GM21529 (cell line): ENCODE measurements around the gene FMN1.

Experiments
- ATAC-seq: cut with Tn5 transposase; IDR thresholded peaks from one replicate; pipeline ENCODE4 v1.9.1; 2021; ENCODE audit not compliant: unreplicated experiment

The FMN1 gene

GRCh38 chr15:32946210-32946609, 248.3 kb downstream of the FMN1 start:
- ATAC-seq, result no peak

DNA sequence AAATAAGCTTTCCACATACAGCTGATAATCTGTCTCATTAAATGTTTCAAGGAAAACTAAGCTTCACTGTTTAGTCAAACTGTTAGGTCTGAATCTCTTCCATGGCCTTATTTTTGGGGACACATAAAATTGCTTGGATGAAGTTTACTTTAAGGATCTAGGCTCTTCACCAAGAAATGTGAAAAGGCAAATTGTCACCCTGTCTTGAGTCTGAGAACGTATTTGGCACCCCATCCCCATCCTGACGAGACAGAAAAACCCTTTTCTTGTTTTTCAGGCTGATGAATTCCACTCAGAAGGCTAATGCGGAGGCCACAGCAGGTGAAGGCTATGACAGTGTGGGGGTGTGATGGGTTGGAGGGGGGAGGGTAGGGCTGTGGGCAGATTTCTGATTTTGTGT, 250.1 kb downstream of the FMN1 start:
- ATAC-seq, result no peak

- no peak for ATAC-seq
Measured at GRCh38 chr15:32943711-32944110, 250.8 kb downstream of the FMN1 start.

DNA sequence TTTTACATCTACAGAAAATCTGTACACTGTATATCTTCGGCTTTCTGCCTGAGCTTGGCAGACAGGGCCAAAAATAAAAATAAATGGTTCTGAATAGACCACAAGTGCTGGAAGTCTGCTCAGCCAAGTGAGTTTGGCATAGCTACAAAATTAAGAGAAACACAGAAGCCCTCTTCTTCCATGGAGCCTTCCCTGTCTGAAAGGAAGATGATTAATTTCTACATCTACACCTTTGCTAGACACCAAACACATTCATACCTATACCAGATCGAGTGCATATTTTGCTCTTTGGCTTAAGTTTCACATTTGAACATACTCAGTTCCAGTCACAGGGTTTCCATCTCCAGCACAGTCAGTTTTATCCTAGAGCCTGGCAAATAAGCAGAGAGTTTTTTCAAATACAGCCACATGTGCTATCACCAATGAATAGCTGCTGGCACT, 252.1 kb downstream of the FMN1 start:
- ATAC-seq, result no peak

GRCh38 chr15:32941823-32942222, 252.7 kb downstream of the FMN1 start:
- no peak for ATAC-seq

GRCh38 chr15:32936976-32937375, 257.5 kb downstream of the FMN1 start:
- no peak for ATAC-seq

DNA sequence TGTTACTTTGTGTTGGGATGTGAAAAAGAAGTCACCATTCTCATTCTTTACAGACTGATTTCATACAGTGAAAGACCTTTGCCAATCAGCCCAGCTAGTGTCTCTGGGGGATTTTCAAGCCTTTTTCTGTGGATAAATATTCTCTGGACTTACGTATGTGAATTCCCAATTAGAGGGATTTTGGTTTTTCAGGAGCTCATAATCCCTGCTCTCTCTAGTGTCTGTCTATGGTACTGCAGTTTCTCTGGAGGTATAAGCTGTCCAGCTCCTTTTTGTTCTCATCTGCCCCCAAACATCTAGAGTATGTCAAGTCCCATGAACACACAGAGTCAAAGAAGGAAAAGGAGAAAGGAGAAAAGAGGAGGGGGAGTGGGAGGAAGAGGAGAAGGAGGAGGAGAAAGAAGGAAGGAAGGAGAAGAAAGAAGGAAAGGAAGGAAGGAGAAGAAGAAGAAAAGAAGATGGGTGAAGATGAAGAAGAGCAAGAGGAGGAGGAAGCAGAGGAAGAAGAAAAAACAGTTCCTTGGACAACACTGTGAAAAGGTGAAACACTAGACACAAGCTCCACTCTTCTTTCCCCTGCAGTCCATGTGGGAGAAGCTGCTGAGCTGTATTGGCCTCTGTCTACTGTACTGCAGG, 258.1 kb downstream of the FMN1 start:
- ATAC-seq, result no peak

DNA sequence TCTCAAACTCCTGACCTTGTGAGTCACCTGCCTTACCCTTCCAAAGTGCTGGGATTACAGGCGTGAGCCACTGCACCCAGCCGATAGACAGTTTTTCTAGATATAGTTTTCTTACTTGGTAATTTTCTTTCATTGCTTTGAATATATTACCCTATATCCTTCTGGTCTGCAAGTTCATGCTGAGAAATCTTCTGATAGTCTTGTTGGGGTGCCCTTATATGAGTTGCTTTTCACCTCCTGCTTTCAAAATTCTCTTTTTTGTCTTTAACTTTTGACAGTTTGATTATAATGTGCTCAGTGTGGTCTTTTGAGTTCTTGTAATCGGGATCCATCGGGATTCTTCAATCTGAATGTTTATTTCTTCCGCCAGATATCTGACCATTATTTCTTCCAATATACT, 259.4 kb downstream of the FMN1 start:
- no peak for ATAC-seq

- no peak for ATAC-seq
Measured at GRCh38 chr15:32933236-32933635, 261.3 kb downstream of the FMN1 start.

DNA sequence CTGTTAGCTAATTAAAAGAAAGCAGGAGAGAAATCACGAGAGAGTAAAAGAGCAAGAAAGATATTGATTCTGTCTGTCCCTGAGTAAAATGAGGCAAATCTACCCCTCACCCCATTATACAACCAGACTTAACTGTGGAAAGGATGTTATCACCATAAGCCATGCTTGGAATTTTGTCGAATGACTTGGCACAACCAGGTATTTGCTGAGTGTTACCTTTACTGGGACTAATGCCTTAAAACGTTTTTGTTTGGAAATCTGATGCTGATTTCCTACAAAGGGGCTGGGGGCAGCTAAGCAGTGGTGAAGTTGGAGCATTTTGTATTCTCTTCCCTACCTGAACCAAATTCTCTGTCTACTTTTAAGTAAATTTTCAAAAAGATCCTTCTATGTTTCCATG, 265.6 kb downstream of the FMN1 start:
- no peak for ATAC-seq

- ATAC-seq, result no peak
Measured at GRCh38 chr15:32927124-32927523, 267.4 kb downstream of the FMN1 start.

DNA sequence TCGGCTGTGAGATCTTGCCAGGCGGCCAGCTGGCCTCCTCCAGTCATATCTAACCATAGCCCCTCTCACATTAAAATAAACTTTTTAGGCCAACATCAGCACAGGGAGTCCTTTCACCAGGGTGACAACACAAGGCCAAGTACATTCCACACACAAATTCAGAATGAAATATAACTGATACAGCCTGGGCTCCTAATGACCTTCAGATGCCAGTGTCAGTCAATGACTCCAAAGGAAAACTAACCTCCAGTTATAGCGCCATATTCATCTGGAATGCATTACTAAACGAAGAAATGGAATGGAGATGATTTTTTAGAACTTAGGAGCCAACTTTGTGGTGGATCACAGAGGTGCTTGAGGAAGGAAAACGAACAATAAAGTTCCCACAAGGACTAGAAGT, 271.3 kb downstream of the FMN1 start:
- no peak for ATAC-seq

- ATAC-seq, result no peak
Measured at GRCh38 chr15:32922541-32922940, 272.0 kb downstream of the FMN1 start.

GRCh38 chr15:32919749-32920414, 274.6 kb downstream of the FMN1 start:
- ATAC-seq, result no peak

DNA sequence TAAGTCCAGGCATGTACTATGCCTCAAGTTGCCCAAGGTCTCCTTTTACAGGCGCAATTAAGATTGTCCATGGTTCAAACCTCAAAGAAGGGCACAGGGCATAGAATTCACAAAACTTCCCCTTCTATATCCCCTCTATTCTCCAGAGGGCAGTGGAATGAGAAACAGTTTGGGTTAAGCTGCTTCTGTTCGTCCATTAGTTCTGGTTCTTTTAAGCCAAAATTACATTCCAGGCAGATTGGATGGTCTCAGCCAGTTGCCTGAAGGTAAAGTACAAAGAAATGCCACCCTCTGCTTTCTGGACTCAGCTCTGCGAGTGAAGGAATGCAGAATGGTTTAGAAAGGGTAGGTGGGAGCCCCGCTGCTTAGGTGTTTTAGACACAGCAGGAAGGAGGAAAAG, 276.0 kb downstream of the FMN1 start:
- no peak for ATAC-seq

GRCh38 chr15:32910839-32911238, 283.7 kb downstream of the FMN1 start:
- ATAC-seq, result no peak

DNA sequence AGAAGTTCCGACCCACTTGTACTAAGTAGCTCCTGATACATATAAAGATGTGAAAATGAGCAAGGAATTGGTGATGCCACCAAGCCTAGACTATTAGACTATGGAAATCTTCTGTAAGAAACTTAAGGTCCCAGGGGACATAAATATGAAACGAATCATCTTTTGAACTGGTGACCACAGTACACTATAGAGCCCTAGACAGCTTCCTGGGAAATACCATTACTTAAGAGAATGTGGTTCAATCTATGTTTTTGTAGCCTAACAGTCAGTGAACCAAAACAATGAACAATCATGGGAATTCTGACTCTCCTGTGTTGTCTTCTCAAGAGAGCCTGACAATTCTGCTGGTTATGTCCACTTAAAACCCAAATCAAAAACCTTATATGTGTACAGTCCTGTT, 285.1 kb downstream of the FMN1 start:
- no peak for ATAC-seq

DNA sequence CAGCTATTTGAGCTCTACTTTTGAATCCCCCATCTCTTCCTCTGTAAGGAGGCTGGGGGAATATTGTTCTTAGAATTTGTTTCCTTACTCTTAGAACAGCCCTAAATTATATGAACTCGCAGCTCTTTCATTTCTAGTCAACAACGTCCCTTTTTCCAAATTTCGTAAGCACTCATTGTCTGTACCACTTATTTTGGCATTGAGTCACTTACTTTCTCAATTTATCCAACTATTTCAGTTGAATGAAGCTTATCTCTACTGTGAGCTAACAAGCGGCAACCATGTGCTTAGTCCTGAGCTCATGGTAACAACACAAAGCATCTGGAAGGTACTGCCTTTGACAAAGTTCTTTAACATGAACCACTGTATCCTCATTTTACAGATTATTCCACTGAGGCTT, 285.6 kb downstream of the FMN1 start:
- ATAC-seq, result no peak

DNA sequence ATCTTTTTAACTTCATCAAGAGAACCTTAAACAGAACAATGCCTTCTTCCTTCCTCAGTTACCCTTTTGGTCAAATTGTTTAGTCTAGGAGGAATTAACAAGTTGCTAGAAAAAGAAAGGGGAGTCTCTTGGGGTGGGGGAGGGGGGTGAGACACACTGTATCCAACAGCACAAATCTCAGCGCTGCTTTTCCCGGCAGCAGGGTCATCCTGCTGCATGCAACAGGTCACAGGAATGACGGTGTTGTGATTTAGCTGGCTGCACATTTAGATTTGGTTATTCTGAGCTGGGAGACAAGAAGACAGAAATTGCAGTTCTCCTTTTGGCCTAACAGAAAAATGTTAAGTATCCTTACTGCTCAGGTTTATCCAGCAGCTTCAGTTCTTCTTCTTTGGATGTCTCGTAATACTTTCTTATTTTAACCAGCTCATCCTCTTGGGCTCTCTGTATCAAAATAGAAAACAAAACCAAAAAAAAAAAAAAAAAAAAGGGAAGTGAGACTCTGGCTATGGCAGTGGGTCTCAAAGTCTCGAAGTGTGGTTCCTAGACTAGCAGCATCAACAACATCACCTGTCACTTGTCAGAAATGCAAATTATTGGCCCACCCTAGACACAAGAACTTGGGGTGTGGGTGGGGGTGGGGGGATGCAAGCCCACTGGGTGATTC, 286.2 kb downstream of the FMN1 start:
- peak; percentile 88 for ATAC-seq

DNA sequence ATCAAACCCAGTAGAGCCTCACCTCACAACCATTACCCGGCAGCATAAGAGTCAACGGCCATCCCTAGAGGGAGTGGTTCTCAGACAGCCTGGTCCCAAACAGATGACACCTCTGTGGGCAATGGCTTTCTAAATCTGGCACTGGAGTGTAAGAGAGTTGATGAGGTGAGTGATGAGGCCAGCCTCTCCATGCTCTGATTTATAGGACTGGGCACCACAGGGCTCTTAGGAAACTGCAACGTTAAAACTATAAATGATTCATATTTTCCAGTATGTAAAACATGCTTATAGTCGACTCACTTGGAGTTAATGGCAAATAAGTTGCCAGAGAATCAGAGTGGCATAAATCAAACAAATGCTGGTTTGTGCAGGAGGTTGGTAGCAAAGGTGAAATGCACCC, 289.0 kb downstream of the FMN1 start:
- no peak for ATAC-seq

GRCh38 chr15:32904448-32904847, 290.1 kb downstream of the FMN1 start:
- no peak for ATAC-seq

DNA sequence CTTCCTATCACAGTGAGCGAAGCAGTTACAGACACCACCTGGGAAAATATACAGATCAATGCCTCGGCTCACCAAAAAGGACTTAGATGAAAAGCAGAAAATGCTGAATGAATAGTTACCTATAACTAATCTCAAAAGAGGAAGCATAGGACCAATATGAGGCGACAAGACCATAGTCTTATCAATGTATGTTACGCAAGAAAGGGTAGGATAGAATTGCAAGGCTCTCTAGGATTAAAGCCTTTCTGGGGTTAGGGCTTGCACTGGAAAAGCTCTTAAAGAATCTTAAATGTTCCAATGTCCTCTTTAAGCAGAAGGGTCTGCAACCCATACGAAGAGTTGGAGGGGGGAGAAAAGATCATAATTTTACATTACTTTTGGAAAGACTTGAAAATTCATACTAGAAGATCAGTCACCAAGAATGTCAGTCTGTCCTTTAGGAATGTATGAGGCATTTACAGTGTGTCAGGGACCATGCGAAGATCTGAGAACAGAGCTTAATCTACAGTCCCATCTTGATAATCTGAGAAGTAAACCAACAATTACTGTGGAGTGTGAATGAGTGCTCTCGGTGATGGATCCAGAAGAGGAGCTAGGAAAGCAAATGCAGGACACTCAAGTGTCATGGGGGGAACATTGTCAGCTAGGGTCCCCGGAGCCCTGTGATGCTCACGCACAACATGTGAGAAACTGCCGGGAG, 290.8 kb downstream of the FMN1 start:
- ATAC-seq, result no peak
